Stimulated activated effector memory CD8-positive, alpha-beta T cell treated with anti-CD3 and anti-CD28 coated beads, Interleukin-12 subunit alpha, Interleukin-12 subunit beta, amount 100 ng/mL, for 72 hours (primary cell): ENCODE results near the gene LRRC43.
A peak's percentile ranks its signal among the peaks of the same experiment; 100 is the strongest.

ENCODE experiments used
- ATAC-seq: fragments of 150-1000 bp; cut with Tn5 transposase; 2 replicates; pipeline ENCODE4 v1.10.0; 2021
- DNase-seq, 2 donors: peaks; one replicate each; pipeline ENCODE4 v3.0.0; 2021 to 2022; ENCODE audit warnings: low spot score in 2 of 2
- H3K27ac Mint-ChIP-seq: one replicate; pipeline ENCODE4 v1.8.0; 2022; ENCODE audit warnings: mild to moderate bottlenecking, mixed read lengths
- H3K36me3 Mint-ChIP-seq: one replicate; pipeline ENCODE4 v1.8.0; 2022; ENCODE audit warnings: mild to moderate bottlenecking, mixed read lengths
- H3K4me1 Mint-ChIP-seq: one replicate; pipeline ENCODE4 v1.8.0; 2022; ENCODE audit warnings: mixed read lengths
- H3K4me3 Mint-ChIP-seq: one replicate; pipeline ENCODE4 v1.8.0; 2022; ENCODE audit warnings: mild to moderate bottlenecking, mixed read lengths
- H3K9me3 Mint-ChIP-seq: one replicate; pipeline ENCODE4 v1.8.0; 2022; ENCODE audit warnings: mixed read lengths

LRRC43 gene

DNA sequence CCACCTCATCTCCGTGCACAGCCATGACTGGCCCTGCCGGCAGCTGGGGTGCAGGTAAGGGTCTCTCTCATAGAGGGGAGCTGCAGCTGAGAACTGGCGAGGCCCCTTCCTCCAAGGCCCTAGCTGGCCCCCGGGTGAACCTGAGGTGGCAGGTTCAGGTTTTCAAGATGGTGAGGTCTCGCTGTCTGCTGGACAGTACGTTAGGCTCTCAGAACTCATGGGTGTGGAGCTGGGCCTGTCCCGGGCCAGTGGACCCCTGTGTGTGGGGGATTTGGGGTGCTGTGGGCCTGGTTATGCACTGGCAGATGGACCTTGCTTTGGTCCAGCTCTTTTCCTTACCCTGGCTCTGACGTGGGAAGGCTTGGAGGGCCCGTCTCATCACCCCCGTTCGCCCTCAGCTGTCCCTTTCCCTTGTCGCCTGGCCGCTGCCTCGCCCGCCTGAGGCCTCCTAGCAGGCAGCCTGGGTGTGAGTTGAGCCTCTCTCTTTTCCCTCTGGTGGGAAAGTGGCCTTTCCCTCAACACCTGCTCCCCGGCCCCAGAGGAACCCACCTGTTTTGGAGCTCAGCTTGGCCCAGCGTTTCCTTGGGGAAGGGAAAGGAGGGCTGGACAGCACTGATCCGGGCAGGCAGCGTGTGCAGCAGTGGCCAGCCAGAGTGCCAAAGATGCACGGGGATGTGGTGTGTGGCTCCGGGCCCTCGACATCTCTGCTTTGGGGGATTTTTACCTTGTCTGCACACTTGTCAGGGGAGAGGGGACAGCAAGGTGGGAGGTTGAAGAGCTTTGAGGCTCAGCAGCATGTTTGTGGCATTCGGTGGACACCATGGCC is 37.2 kb upstream of the LRRC43 start:
- Mint-ChIP-seq H3K4me1 (peaks cover 11% of the 10 kb centered on the region), H3K36me3 (peaks cover 7% of the 10 kb centered on the region), H3K4me3 (no peak overlapping the region), H3K27ac (peak overlapping the region; percentile 45), H3K9me3 (no peaks in the 10 kb centered on the region)
- ATAC-seq = no peak
- no peak for DNase-seq

DNA sequence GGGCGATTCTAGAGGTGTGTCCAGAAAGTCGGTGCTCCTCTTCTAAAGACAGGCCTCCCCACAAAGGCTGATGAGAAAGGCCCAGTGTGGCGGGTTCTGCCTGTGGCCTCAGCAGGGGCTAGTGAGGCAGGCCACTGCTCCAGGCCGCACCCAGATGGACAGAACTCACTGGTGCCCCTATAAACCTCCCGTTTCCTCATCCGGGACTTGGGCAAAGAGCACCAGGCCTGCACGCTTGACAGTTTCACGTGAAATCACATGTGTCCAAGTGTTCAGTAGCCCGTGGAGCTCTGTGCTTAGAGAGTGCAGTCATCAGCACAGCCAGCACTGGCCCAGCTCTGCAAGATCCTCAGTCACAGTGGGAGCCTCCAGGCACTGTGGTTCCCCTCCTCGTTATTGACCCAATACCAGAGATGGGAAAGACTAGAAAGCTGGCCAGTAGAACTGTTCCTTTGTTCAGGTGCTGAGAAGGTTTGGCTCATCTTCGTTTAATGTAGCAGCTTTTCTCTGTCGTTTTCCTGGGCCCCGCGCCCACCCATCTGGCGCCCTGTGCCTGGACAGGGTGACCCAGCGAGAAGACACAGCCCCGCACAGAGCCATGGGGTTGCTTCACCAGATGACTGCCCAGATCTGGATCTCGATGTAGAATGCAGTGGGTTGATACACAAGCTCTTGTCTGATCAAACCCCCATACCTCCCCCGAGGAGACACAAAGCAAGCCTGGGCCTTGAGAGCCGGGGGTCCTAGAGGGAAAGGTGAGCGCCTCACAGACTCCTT is 35.2 kb upstream of the LRRC43 start:
- ATAC-seq (no peak), DNase-seq (no peak)
- Mint-ChIP-seq H3K4me1 (peaks cover 11% of the 10 kb centered on the region), H3K9me3 (no peaks in the 10 kb centered on the region), H3K4me3 (no peak overlapping the region), H3K27ac (peak overlapping the region; percentile 72), H3K36me3 (no peaks in the 10 kb centered on the region)

DNA sequence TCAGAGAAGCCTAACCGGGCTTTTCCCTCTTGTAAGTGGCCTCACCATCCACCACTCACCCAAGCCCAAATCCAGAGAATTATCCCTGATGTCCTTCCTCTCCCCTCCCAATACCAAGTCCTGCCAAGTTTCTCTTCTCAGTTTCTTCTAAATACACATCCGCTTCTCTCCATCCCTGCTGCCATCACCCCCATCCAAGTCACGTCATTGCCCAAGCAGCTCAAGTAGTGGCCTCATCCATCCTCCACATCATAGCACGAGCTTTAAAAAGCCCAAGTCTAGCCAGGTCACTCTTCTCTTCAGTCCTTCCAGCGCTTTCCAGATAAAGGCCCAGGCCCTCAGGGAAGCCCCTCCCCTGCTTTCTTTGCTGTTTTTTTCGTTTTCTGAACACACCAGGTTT is 34.3 kb upstream of the LRRC43 start:
- no peak overlapping the region for H3K27ac Mint-ChIP-seq
- no peak overlapping the region for H3K4me3 Mint-ChIP-seq
- ATAC-seq = no peak
- H3K36me3 Mint-ChIP-seq = no peaks in the 10 kb centered on the region
- H3K9me3 Mint-ChIP-seq = no peaks in the 10 kb centered on the region
- peaks cover 11% of the 10 kb centered on the region for H3K4me1 Mint-ChIP-seq
- no peak for DNase-seq

DNA sequence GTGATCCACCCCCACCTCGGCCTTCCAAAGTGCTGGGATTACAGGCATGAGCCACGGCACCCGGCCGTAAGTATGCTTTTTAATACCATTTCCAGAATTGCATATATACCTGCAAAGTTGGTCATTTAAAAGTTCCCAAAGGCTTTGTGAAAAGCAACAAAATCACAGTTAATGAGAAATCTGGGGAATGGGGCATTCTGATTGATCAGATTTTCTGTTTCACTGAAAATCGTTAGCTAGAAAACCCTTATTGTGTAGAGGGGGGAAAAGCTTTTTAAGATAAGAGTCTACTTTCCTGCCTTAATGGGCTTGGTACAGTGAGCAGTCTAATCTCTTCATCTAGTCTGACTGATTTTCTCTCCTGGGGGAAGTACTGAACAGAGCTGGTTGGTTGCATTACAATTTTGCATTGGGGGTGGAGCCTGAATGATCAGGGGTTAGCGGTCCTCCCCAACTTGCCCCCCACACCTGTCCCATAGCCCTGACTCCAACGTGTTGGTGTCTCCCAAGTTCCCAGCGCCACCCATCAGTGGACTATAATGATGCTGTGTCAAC is 32.7 kb upstream of the LRRC43 start:
- Mint-ChIP-seq H3K36me3 (no peaks in the 10 kb centered on the region), H3K4me1 (peaks cover 11% of the 10 kb centered on the region), H3K27ac (no peak overlapping the region), H3K4me3 (no peak overlapping the region), H3K9me3 (no peaks in the 10 kb centered on the region)
- ATAC-seq (no peak), DNase-seq (no peak)

DNA sequence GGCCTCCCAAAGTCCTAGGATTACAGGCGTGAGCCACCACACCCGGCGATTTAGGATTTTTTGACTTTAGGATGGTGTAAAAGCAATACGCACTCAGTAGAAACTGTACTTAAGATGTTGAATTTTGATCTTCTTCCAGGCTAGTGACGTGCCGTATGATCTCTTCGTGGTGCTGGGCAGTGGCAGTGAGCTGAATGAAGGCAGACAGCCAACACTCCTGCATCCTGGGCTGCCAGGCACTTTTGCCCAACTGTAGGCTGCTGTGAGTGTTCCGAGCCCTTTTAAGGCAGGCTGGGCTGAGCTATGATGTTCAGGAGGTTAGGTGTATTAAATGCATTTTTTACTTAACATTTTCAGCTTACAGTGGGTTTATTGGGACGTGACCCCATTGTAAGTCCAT is 30.2 kb upstream of the LRRC43 start:
- ATAC-seq = no peak

DNA sequence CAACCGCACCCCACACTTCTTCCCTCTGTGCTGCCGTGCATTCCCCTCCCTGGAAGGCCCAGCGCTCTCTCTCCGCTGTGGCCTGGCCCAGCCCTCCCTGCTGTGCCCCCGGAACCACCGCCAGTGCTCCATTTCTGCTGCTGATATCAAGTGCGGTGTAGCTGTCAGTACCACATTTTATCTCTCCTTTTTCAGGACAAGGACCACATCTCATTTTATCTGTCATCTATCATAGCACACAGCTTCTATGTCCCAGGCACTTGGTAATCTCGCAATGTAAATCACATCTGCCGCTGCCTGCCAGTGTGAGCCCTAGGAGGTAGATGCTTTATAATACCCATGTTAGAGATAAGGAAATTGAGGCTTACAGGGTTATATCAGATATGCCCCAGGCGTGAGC is 27.2 kb upstream of the LRRC43 start:
- H3K4me1 Mint-ChIP-seq = no peaks in the 10 kb centered on the region
- H3K9me3 Mint-ChIP-seq = no peaks in the 10 kb centered on the region
- H3K27ac Mint-ChIP-seq = no peak overlapping the region
- ATAC-seq (no peak), DNase-seq (no peak)
- no peak overlapping the region for H3K4me3 Mint-ChIP-seq
- H3K36me3 Mint-ChIP-seq = no peaks in the 10 kb centered on the region

More for the DNA sequence above, 30.2 kb upstream of the LRRC43 start:
- Mint-ChIP-seq H3K36me3 (no peaks in the 10 kb centered on the region), H3K9me3 (no peaks in the 10 kb centered on the region), H3K4me1 (peaks cover 11% of the 10 kb centered on the region), H3K4me3 (no peak overlapping the region), H3K27ac (no peak overlapping the region)
- no peak for DNase-seq

DNA sequence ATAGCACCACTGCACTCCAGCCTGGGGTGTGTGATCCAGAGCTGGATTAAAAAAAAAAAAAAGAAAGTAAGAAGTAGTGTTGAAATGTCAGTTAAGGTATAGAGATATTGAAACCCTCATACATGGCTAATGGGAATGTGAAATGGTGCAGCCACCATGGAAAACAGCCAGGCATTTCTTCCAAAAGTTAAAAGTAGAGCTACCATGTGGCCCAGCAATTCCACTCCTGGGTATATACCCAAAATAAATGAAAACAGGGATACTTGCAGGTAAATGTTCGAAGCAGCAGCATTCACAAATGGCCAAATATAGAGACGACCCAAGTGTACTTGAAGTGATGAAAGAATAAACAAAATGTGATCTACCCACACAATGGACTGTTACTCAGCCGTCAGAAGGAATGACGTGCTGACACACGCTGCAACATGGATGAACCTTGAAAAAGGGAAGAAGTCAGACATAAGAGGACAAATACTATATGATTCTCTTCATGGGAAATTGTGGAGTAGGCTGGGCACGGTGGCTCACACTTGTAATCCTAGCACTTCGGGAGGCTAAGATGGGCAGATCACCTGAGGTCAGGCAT is 24.1 kb upstream of the LRRC43 start:
- H3K9me3 Mint-ChIP-seq = no peaks in the 10 kb centered on the region
- ATAC-seq (no peak), DNase-seq (no peak)
- no peak overlapping the region for H3K27ac Mint-ChIP-seq
- H3K4me3 Mint-ChIP-seq = no peak overlapping the region
- H3K4me1 Mint-ChIP-seq = peaks cover 22% of the 10 kb centered on the region
- H3K36me3 Mint-ChIP-seq = no peaks in the 10 kb centered on the region

DNA sequence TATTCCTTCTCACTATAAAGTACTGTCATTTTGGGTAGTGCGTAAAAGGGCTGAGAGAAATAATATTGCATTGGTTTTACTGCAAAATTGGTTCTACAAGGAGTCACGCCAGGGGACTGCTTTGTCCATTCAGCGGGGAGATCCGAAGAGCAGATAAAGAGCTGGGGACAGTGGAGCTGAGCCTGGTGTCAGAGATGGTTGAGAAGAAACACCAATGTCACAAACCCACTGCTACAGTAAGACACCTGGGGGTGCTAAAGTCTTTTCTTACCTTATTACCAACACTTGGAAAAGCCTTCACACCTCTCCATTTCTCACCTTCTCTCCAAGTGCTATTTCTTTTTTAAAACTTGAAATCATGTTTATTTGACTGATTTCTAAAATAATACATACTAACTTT is 23.0 kb upstream of the LRRC43 start:
- Mint-ChIP-seq H3K27ac (no peak overlapping the region), H3K36me3 (no peaks in the 10 kb centered on the region), H3K4me3 (no peak overlapping the region), H3K9me3 (no peaks in the 10 kb centered on the region), H3K4me1 (peaks cover 23% of the 10 kb centered on the region)
- ATAC-seq = no peak
- no peak for DNase-seq

DNA sequence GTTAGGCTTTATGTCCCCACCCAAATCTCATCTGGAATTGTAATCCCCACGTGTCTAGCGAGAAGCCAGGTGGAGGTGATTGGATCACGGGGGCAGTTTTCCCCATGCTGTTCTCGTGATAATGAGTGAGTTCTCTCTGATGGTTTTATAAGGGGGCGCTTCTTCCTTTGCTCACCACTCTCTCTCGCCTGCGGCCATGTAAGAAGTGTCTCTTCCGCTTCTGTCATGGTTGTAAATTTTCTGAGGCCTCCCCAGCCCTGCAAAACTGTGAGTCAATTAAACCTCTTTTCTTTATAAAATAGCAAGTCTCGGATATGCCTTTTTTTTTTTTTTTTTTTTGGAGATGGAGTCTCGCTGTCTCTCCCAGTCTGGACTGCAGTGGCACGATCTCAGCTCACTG is 22.2 kb upstream of the LRRC43 start:
- ATAC-seq (no peak), DNase-seq (no peak)
- Mint-ChIP-seq H3K9me3 (no peaks in the 10 kb centered on the region), H3K4me3 (no peak overlapping the region), H3K4me1 (peaks cover 28% of the 10 kb centered on the region), H3K27ac (peak overlapping the region; percentile 5), H3K36me3 (no peaks in the 10 kb centered on the region)

DNA sequence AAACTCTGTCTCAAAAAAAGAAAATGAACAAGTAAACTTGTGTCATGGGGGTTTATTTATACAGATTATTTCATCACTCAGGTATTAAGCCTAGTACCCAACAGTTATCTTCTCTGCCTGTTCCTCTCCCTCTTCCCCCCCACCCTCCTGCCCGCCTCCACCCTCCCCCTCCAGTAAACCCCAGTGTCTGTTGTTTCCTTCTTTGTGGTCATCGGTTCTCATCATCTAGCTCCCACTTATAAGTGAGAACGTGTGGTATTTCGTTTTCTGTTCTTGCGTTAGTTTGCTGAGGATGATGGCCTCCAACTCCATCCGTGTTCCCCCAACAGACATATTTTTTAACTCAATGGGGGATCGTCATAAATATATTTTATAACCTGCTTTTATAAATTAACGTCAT is 21.2 kb upstream of the LRRC43 start:
- no peak for ATAC-seq
- DNase-seq = no peak
- peak overlapping the region; percentile 43 for H3K27ac Mint-ChIP-seq
- H3K4me3 Mint-ChIP-seq = peak overlapping the region; percentile 39
- peaks cover 2% of the 10 kb centered on the region for H3K36me3 Mint-ChIP-seq
- peaks cover 32% of the 10 kb centered on the region for H3K4me1 Mint-ChIP-seq
- H3K9me3 Mint-ChIP-seq = no peaks in the 10 kb centered on the region

DNA sequence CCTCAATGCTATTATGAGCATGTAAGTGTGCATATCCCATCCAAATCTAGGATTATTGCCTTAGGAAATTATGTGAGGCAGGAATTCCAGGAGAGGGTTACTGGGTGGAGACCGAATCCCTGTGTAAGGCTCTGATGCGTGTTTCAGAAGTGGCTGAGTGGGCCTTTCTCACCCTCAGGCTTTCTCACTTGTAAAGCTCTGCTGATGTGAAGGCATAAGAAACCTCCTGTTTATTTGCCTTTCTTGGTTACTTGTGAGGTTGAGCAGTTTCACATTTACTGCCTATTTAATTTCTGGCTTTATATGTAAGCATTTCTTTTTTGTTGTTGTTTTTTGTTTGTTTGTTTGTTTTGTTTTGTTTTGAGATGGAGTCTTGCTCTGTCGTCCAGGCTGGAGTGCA is 19.9 kb upstream of the LRRC43 start:
- ATAC-seq (no peak), DNase-seq (no peak)
- Mint-ChIP-seq H3K9me3 (no peaks in the 10 kb centered on the region), H3K27ac (peak overlapping the region; percentile 43), H3K4me3 (peak overlapping the region; percentile 39), H3K36me3 (peaks cover 5% of the 10 kb centered on the region), H3K4me1 (peaks cover 39% of the 10 kb centered on the region)

DNA sequence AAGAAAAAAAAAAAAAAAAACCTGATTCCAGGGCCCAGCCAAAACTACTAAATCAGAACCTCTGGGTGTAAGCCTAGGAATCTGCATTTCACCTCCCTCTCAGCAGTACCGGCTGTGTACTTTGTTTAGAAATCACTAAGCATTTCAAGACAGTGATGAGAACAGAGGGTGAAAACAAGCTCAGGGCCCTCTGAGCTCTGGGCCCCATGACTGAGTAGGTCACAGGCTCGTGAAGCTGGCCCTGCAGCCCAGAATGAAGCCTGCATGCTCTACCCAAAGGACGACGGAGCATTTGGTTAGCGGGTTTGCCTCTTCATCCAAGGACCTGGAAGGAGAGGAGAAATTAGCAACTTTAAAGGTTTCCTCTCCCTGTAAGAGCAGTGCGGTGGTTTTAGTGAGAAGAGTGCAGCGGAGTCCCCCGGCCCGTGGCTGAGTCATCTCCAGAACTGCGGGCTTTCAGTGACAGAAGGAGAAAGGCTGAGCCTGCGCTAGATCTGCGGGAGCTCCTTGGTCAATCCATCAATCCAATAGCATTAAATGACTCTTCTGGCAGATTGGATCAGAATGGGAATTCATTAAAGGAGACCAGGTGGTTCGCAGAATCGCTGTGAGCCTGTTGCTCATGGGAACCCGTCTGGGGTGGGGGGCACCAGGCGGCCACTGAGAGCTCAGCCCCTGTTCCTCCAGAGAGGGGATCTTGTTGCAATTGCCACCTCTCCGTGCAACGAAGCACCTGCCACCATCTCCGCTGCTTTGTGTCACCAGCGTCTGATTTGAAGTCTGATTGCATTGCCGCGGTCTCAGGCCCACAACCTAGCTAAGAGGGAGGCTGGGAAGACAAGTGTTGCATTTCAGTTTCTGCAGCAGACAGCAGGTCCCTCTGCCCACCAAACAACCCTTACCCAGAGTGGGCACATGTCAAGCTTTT is 16.2 kb upstream of the LRRC43 start:
- peak; percentile 36 to 90 for DNase-seq
- Mint-ChIP-seq H3K36me3 (peaks cover 5% of the 10 kb centered on the region), H3K27ac (peak overlapping the region; percentile 34), H3K4me3 (peak overlapping the region; percentile 50), H3K9me3 (no peaks in the 10 kb centered on the region), H3K4me1 (peaks cover 36% of the 10 kb centered on the region)
- peak; percentile 94 for ATAC-seq

DNA sequence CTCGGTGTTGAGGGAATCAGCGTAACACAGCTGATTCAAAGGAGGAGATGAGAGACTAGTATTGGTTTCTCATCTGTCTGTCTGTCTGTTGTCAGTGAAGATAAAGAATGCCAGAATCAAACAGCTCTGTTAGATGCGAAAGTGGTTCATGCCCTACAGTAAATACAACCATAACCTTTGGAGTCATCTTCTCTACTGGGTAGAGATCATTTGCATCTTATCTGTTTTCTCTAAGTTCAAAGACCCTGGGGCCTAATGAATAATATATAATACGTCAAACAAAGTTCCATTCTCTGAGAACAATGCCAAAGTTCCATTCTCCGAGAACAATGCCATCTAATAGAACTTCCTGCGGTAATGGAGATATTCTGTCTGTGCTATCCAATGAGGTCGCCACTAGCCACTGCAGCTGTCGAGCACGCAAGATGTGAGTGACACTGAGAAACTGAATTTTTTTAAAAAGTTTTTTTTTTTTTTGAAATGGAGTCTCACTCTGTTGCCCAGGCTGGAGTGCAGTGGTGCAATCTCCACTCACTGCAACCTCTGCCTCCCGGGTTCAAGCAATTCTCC is 15.5 kb upstream of the LRRC43 start:
- Mint-ChIP-seq H3K4me1 (peaks cover 28% of the 10 kb centered on the region), H3K36me3 (peaks cover 5% of the 10 kb centered on the region), H3K9me3 (no peaks in the 10 kb centered on the region), H3K4me3 (peak overlapping the region; percentile 50), H3K27ac (no peak overlapping the region)
- peak; percentile 37 for ATAC-seq
- DNase-seq = no peak

DNA sequence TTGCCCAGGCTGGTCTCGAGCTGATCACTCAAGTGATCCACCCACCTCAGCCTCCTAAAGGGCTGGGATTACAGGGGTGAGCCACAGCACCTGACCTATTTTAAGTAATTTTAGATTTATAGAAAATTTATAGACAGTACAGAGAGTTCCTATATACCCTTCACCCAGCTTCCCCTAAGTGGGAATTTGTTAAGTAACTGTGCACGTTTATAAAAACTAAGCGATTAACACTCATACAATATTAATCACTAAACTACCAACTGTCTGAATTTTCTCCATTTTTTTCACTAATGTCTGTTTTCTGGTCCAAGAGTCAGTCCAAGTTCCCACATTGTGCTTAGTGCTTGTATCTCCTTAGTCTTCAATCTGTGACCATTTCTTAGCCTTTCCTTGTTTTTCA is 14.4 kb upstream of the LRRC43 start:
- Mint-ChIP-seq H3K27ac (no peak overlapping the region), H3K36me3 (peaks cover 5% of the 10 kb centered on the region), H3K4me1 (peaks cover 18% of the 10 kb centered on the region), H3K4me3 (no peak overlapping the region), H3K9me3 (no peaks in the 10 kb centered on the region)
- no peak for ATAC-seq
- no peak for DNase-seq
